Type B pancreatic cell (in vitro differentiated cells): Measurements from ENCODE around the gene NCOR1. TPM values are rescaled to one million over a fixed set of nuclear protein-coding genes. Genes with fewer than 3 reads are reported as not detected.

Source experiments
- DNase-seq: peaks from one replicate; pipeline ENCODE4 v3.0.0; 2021; ENCODE audit warnings: mixed read lengths; ENCODE audit not compliant: unreplicated experiment; ENCODE audit errors: extremely low spot score
- H3K27ac Mint-ChIP-seq: 2 replicates; pipeline ENCODE4 v1.8.0; 2021; ENCODE audit warnings: mild to moderate bottlenecking, mixed read lengths
- H3K27me3 Mint-ChIP-seq: 2 replicates; pipeline ENCODE4 v1.8.0; 2021; ENCODE audit warnings: mixed read lengths
- H3K36me3 Mint-ChIP-seq: 2 replicates; pipeline ENCODE4 v1.8.0; 2021; ENCODE audit warnings: mixed read lengths
- H3K4me1 Mint-ChIP-seq: one replicate; pipeline ENCODE4 v1.8.0; 2021; ENCODE audit warnings: mixed read lengths; ENCODE audit not compliant: unreplicated experiment
- H3K4me3 Mint-ChIP-seq: 2 replicates; pipeline ENCODE4 v1.8.0; 2021; ENCODE audit warnings: mild to moderate bottlenecking, mixed read lengths
- H3K9me3 Mint-ChIP-seq: 2 replicates; pipeline ENCODE4 v1.8.0; 2021; ENCODE audit warnings: mixed read lengths
- CTCF ChIP-seq: fragments of 200-600 bp; sonication (generic); conservative IDR thresholded peaks from 2 replicates; pipeline ENCODE4 v1.5.0; 2021; ENCODE audit warnings: antibody characterized with exemption, mild to moderate bottlenecking
- total RNA-seq: library from RNA; stranded (reverse); gene quantifications from 2 replicates; pipeline ENCODE4 v1.2.1, GENCODE V29; 2021; ENCODE audit warnings: low replicate concordance

NCOR1 gene
- total RNA-seq, 1 donor from 2014 or later: 133 TPM

GRCh38 chr17:16255481-16255921, 40.2 kb upstream of the NCOR1 start:
- peaks cover 10% of the 10 kb centered on the region for H3K4me1 Mint-ChIP-seq
- H3K9me3 Mint-ChIP-seq: no peaks in the 10 kb centered on the region
- H3K4me3 Mint-ChIP-seq: no peak overlapping the region
- peaks cover 5% of the 10 kb centered on the region for H3K36me3 Mint-ChIP-seq
- H3K27me3 Mint-ChIP-seq: no peaks in the 10 kb centered on the region
- DNase-seq: no peak
- no peak for TF ChIP-seq CTCF
- peak overlapping the region; percentile 9 for H3K27ac Mint-ChIP-seq

GRCh38 chr17:16254773-16255400, 39.6 kb upstream of the NCOR1 start:
- Mint-ChIP-seq H3K36me3 (peaks cover 5% of the 10 kb centered on the region), H3K4me1 (peaks cover 10% of the 10 kb centered on the region), H3K27ac (peak overlapping the region; percentile 9), H3K9me3 (no peaks in the 10 kb centered on the region), H3K27me3 (no peaks in the 10 kb centered on the region), H3K4me3 (no peak overlapping the region)
- DNase-seq: no peak
- no peak for TF ChIP-seq CTCF

GRCh38 chr17:16251556-16251955, 36.2 kb upstream of the NCOR1 start:
- Mint-ChIP-seq H3K27me3 (no peaks in the 10 kb centered on the region), H3K27ac (no peak overlapping the region), H3K9me3 (no peaks in the 10 kb centered on the region), H3K4me3 (no peak overlapping the region), H3K4me1 (peaks cover 10% of the 10 kb centered on the region), H3K36me3 (peaks cover 17% of the 10 kb centered on the region)
- DNase-seq: no peak
- TF ChIP-seq CTCF: no peak

- Mint-ChIP-seq H3K27me3 (no peaks in the 10 kb centered on the region), H3K27ac (no peak overlapping the region), H3K4me1 (peaks cover 10% of the 10 kb centered on the region), H3K4me3 (no peak overlapping the region), H3K36me3 (peaks cover 17% of the 10 kb centered on the region), H3K9me3 (no peaks in the 10 kb centered on the region)
- no peak for TF ChIP-seq CTCF
- DNase-seq: no peak
Observed at GRCh38 chr17:16251043-16251442, 35.7 kb upstream of the NCOR1 start.

GRCh38 chr17:16250635-16251034, 35.3 kb upstream of the NCOR1 start:
- no peak overlapping the region for H3K4me3 Mint-ChIP-seq
- TF ChIP-seq CTCF: no peak
- no peak for DNase-seq
- no peaks in the 10 kb centered on the region for H3K9me3 Mint-ChIP-seq
- H3K4me1 Mint-ChIP-seq: peaks cover 6% of the 10 kb centered on the region
- no peak overlapping the region for H3K27ac Mint-ChIP-seq
- H3K27me3 Mint-ChIP-seq: no peaks in the 10 kb centered on the region
- H3K36me3 Mint-ChIP-seq: peaks cover 17% of the 10 kb centered on the region
